ENCODE results near the gene PANK4. TPM values are rescaled to one million over a fixed set of nuclear protein-coding genes. Genes with fewer than 3 reads are reported as not detected.

Gene PANK4
- total and polyA plus RNA-seq, 2 experiments from 2014 or later: 18.5 to 21.3 TPM

- Histone ChIP-seq H3K4me1 (ENCODE audit: insufficient read depth) (no peaks in the 10 kb centered on the region), H3K9me3 (ENCODE audit: low read depth) (no peaks in the 10 kb centered on the region), H2AFZ (no peak overlapping the region), H3K36me3 (replicated peaks; ENCODE audit: insufficient read depth, low read depth) (no peaks in the 10 kb centered on the region), H3K27ac (no peak overlapping the region), H3K27me3 (no peaks in the 10 kb centered on the region), H3K4me2 (no peak overlapping the region), H4K20me1 (ENCODE audit: insufficient read depth, poor library complexity, severe bottlenecking) (peaks cover 12% of the 10 kb centered on the region), H3K4me3 (no peak overlapping the region), H3K79me2 (peaks cover 7% of the 10 kb centered on the region), H3K9me2 (replicated peaks; ENCODE audit: insufficient read depth) (no peaks in the 10 kb centered on the region)
- no peak for DNase-seq (ENCODE audit: low spot score)
- TF ChIP-seq CTCF (IDR thresholded peaks at IDR 0.05; ENCODE audit: poor library complexity): no peak
- TF ChIP-seq EZH2phosphoT487 (IDR thresholded peaks at IDR 0.05; ENCODE audit: low read depth, severe bottlenecking, unreplicated experiment): no peak
- no peak for TF ChIP-seq EZH2 (IDR thresholded peaks at IDR 0.05; ENCODE audit: borderline replicate concordance)
- WGBS (ENCODE audit: low lambda C conversion rate, missing lambda C conversion rate): 98% methylated on average over 14 of the region's 14 CpGs
Measured at GRCh38 chr1:2516946-2517345, 9.4 kb downstream of the PANK4 start.

GRCh38 chr1:2516124-2516523 is 10.3 kb downstream of the PANK4 start:
- no peak for DNase-seq (ENCODE audit: low spot score)
- Histone ChIP-seq H3K27me3 (no peaks in the 10 kb centered on the region), H3K79me2 (peaks cover under 1% of the 10 kb centered on the region), H2AFZ (no peak overlapping the region), H3K9me3 (ENCODE audit: low read depth) (no peaks in the 10 kb centered on the region), H3K4me1 (ENCODE audit: insufficient read depth) (no peaks in the 10 kb centered on the region), H4K20me1 (ENCODE audit: insufficient read depth, poor library complexity, severe bottlenecking) (peaks cover 5% of the 10 kb centered on the region), H3K27ac (no peak overlapping the region), H3K9me2 (replicated peaks; ENCODE audit: insufficient read depth) (no peaks in the 10 kb centered on the region), H3K36me3 (replicated peaks; ENCODE audit: insufficient read depth, low read depth) (no peaks in the 10 kb centered on the region), H3K4me3 (no peak overlapping the region), H3K4me2 (no peak overlapping the region)
- TF ChIP-seq EZH2phosphoT487 (IDR thresholded peaks at IDR 0.05; ENCODE audit: low read depth, severe bottlenecking, unreplicated experiment) (no peak), EZH2 (IDR thresholded peaks at IDR 0.05; ENCODE audit: borderline replicate concordance) (no peak), CTCF (IDR thresholded peaks at IDR 0.05; ENCODE audit: poor library complexity) (no peak)
- 93% methylated on average over 17 of the region's 17 CpGs for WGBS (ENCODE audit: low lambda C conversion rate, missing lambda C conversion rate)

- no peaks in the 10 kb centered on the region for H3K9me3 ChIP-seq (ENCODE audit: low read depth)
- no peak overlapping the region for H3K27ac ChIP-seq
- H3K36me3 ChIP-seq (replicated peaks; ENCODE audit: insufficient read depth, low read depth): no peaks in the 10 kb centered on the region
- no peaks in the 10 kb centered on the region for H3K4me1 ChIP-seq (ENCODE audit: insufficient read depth)
- H3K4me3 ChIP-seq: no peak overlapping the region
- TF ChIP-seq EZH2 (IDR thresholded peaks at IDR 0.05; ENCODE audit: borderline replicate concordance): no peak
- no peak for TF ChIP-seq CTCF (IDR thresholded peaks at IDR 0.05; ENCODE audit: poor library complexity)
- TF ChIP-seq EZH2phosphoT487 (IDR thresholded peaks at IDR 0.05; ENCODE audit: low read depth, severe bottlenecking, unreplicated experiment): no peak
- no peaks in the 10 kb centered on the region for H3K79me2 ChIP-seq
- no peaks in the 10 kb centered on the region for H3K27me3 ChIP-seq
- H3K9me2 ChIP-seq (replicated peaks; ENCODE audit: insufficient read depth): no peaks in the 10 kb centered on the region
- no peak for DNase-seq (ENCODE audit: low spot score)
- H4K20me1 ChIP-seq (ENCODE audit: insufficient read depth, poor library complexity, severe bottlenecking): peaks cover 1% of the 10 kb centered on the region
- WGBS (ENCODE audit: low lambda C conversion rate, missing lambda C conversion rate): 93% methylated on average over 7 of the region's 11 CpGs
- H3K4me2 ChIP-seq: no peak overlapping the region
- H2AFZ ChIP-seq: no peak overlapping the region
Measured at GRCh38 chr1:2515763-2516080, 10.7 kb downstream of the PANK4 start.
